HG03280 (cell line): ENCODE data around the gene RABEPK.
"Not testable (repeated sequence)": the region's sequence is repeated elsewhere in the genome, so short reads cannot be mapped to it uniquely, and the experiment has no call there.

Source experiments
- ATAC-seq: cut with Tn5 transposase; IDR thresholded peaks from one replicate; pipeline ENCODE4 v1.9.1; 2021; ENCODE audit warnings: mild to moderate bottlenecking, moderate library complexity; ENCODE audit not compliant: unreplicated experiment

Gene RABEPK, protein sequence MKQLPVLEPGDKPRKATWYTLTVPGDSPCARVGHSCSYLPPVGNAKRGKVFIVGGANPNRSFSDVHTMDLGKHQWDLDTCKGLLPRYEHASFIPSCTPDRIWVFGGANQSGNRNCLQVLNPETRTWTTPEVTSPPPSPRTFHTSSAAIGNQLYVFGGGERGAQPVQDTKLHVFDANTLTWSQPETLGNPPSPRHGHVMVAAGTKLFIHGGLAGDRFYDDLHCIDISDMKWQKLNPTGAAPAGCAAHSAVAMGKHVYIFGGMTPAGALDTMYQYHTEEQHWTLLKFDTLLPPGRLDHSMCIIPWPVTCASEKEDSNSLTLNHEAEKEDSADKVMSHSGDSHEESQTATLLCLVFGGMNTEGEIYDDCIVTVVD

DNA sequence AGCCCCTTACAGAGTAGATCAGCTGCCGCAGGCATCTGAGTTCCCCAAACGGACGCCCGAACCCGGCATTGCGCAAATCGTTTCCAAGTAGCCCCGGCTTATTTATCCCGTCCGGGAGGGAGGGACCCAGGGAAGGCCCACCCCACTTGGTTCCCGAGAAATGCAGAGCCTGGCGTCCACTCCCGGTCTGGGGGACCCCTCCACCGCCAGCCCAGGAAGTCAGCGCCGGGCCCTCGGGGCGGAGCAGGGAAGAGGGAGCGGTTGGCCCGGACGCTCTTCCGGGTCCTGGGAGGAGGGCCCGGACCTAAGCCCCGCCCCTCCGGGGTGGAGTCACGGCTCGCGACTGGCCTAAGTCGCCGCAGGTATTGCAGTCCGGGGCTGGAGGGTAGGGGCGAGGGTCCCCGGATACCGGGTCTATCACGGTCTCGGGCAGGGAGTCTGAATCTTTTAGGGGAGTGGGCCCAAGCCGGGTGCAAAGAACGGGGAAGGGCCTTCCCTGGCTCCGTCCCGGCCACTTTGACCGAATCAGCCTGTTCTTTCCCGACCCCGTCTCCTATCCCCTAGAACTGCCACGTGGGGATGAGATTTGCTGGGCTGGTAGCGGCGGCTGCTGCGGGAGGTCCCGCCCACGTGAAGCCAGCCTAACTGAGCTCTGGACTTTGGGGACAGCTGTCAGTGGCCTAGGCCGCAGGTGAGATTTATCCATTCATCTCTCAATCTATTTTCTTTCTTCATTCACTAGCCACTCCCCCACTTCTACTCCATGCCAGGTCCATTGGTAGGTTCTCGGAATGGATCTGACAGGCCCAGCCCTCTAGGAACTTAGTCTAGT lies at the start of gene RABEPK:
TSS of gene RABEPK (plus strand) at position 327 of the 832 bp plus-strand sequence. CDS start 2,472 bp downstream, outside the sequence.
- peak; percentile 99 for ATAC-seq

DNA sequence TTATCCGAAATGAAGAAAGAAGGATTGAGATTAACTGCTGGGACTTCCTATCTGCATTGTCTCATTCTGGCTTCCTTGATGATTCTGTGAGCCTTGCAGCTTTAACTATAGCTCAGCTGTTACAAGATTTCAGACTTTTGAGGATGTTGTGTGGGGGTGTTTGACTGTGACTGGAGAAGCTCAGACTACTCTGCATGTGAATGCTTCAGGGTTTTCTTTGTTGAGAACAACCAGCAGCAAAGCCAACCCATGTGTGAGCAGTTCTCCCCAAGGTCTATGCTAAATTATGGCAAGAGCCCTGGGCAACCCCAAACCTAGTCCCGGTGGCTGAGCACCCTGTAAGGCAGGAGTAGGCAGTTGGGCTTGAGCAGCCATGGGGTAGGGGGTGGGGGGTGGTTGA lies 48.6 kb upstream of the RABEPK start:
- ATAC-seq = no peak

DNA sequence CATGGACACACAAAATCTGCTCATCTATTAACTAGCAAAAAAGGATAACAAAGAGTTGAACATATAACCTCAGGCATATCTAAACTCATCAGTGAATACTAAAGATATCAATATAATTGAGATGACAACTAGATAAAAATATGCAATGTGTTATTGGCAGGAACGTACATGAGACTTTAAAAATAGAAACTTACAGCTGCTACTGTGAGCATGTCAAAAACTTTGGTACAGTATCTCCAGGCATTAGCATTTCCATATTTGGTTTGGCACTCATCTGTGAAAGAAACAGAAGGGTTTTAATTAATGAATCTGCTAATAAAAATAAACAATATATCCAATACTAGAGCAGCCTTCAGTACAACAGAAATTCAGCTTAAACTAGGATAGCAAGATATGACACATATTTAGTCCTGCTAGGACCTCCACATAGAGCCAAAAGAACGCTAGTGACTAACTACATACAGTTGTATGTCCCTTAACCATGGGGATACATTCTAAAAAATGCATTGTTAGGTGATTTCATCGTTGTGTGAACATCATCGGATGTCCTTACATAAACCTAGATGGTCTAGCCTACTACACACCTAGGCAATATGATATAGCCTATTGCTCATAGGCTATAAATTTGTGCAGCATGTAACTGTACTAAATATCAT lies 46.5 kb upstream of the RABEPK start:
- ATAC-seq = no peak

DNA sequence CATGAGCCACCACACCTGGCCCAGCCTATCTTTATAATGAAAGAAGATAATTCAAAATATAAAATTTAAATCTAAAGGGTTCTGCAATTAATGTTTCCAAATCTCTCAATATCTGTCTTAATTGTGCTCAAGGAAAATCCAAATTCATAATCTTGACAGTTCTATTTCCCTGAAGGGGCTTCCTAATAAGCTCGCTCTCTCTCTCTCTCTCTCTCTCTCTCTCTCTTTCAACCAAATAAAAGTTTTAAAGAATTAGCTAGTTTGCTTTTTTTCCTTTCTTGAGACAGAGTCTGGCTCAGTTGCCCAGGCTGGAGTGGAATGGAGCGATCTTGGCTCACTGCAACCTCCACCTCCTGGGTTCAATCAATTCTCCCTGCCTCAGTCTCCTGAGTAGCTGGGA lies 43.8 kb upstream of the RABEPK start:
- no peak for ATAC-seq

DNA sequence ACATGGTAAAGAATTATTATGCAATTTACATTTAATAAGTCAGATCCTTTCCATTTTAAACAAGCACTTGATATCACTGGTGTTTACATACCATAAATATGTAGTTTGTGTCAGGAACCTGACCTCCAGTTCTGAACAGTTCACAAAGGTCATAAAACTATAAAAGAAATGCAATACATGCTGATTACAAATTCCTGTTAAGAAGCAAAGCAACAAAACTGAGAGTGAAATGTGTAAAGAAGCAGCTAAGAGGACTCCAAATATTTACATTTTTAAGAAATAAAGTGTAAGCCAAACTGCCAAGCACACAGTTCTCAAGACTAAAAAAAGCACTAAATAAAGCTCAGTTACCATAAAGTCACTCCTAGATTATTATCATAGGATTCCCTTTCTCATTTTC lies 39.6 kb upstream of the RABEPK start:
- ATAC-seq = no peak

DNA sequence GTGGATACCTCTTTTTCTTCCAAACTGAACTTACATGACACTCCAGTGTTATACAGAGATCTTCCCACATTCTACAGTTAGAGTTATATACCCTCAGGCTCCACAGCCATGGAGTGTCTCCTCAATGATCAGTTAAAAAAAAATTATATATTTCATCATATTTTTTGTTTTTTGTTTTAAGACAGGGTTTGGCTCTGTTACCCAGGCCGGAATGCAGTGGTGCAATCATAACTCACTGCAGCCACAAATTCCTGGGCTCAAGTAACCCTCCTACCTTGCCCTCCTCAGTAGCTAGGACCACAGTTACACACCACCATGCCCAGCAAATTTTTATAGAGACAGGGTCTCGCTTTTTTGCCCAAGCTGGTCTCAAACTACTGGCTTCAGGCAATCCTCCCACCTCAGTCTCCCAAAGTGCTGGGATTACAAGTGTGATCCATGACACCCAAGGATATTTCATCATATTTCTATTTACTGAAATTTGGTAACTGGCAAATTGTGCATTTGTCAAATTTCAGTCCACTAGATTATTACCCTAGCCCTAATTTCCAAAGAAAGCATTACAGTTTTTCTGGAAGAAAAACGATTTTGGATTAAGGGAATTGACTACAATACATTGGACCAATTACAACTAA lies 38.9 kb upstream of the RABEPK start:
- ATAC-seq = no peak

DNA sequence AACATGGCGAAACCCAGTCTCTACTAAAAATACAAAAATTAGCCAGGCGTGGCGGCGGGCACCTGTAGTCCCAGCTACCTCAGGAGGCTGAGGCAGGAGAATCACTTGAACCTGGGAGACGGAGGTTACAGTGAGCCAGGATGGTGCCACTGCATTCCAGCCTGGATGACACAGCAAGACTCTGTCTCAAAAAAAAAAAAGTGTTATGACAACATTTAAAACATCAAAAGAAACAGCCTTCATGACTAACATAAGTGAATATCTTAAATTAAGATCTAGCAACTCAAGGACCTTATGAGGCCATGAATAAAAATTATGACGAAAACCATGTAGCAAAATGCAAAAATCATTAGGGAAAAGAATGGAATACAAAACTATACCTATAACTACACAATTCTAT lies 37.5 kb upstream of the RABEPK start:
- ATAC-seq = not testable (repeated sequence)

DNA sequence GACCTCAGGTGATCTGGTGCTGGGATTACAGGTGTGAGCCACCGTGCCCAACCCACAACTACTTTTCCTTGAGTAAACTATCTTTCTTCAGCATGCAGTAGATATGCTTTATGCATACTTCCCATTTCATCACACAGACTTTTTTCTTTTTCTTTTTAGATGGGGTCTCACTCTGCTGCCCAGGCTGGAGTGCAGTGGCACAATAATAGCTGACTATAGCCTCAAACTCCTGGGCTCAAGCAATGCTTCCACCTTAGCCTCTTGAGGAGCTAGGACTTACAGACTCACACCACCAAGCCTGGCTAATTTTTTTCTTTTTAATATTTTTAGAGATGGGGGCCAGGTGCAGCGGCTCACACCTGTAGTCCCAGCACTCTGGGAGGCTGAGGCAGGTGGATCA lies 33.6 kb upstream of the RABEPK start:
- no peak for ATAC-seq

DNA sequence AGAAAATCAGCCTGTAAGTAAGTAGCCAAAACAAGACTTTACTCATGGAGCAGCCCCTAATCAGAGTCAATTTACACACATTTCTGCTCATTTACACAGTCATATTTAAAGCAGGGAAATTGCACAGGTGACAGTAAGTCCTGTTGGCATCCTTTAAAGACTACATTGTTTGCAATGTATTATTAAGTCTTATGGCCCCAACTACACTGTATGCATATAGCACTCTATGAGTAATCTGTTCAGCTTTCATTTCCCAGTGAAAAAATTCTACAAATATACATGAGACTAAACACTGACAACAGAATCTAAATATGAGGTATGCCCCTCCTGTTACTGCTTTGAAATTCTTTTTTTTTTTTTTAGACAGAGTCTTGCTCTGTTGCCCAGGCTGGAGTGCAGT lies 30.4 kb upstream of the RABEPK start:
- no peak for ATAC-seq

DNA sequence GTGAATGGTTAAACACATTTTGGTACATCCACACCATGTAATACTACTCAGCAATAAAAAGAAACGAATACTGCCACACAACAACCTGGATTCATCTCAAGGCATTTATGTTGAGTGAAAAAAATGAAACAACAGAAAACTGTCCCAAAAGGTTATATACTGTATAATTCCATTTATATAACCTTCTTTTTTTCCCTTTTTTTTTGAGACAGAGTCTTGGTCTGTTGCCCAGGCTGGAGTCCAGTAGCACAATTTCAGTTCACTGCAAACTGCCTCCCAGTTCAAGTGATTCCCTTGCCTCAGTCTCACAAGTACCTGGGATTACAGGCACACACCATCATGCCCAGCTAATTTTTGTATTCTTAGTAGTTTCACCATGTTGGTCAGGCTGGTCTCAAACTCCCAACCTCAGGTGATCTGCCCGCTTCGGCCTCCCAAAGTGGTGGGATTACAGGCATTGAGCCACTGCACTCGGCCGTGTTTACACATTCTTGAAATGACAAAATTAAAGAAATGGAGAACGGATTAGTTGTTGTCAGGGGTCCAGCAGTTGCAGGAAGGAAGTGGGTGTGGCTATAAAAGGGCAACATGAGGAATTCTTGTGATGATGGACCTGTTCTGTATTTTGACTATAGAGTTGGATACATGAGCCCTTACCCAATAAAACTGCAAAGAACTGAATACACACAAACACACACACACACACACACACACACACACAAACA lies 28.1 kb upstream of the RABEPK start:
- no peak for ATAC-seq

DNA sequence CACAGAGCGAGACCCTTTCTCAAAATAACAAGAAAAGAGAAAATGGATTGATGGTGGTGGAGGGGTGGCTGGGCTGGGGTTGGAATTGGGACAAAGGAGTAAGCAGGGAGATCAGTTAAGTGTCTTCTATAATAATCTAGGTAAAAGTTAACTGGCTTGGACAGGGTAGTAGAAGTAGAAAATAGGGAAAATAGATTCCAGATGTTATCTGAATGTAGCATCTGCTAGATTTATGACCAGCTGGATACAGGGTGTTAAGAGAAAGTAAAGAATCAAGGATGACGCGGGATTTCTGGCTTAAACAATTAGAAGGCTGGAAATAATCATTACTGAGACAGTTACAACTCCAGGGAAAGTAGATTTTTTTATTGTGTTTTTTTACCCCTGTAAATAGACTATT lies 23.7 kb upstream of the RABEPK start:
- ATAC-seq = no peak

DNA sequence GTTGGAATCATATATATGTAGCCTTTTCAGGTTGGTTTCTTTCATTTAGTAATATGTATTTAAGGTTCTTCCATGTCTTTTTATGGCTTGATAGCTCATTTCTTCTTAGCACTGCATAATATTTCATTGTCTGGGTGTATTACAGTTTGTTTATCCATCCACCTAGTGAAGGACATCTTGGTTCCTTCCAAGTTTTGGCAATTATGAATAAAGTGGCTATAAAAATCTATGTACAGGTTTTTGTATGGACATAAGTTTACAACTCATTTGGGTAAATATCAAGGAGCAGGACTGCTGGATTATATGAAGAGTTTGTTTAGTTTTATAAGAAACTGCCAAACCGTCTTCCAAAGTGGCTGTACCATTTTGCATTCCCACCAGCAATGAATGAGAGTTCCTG lies 22.5 kb upstream of the RABEPK start:
- no peak for ATAC-seq

DNA sequence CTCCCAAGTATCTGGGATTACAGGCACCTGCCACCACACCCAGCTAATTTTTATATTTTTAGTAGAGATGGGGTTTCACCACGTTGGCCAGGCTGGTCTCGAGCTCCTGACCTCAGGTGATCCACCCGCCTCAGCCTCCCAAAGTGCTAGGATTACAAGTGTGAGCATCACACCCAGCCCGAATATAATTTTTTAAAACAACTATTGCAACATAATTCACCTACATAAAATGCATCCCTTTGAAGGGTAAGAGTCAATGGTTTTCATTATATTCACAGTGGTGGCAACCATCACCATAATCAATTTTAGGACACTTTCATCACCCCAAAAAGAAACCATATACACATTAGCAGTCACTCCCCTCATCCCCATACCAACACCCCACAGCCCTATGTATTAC lies 20.6 kb upstream of the RABEPK start:
- not testable (repeated sequence) for ATAC-seq

DNA sequence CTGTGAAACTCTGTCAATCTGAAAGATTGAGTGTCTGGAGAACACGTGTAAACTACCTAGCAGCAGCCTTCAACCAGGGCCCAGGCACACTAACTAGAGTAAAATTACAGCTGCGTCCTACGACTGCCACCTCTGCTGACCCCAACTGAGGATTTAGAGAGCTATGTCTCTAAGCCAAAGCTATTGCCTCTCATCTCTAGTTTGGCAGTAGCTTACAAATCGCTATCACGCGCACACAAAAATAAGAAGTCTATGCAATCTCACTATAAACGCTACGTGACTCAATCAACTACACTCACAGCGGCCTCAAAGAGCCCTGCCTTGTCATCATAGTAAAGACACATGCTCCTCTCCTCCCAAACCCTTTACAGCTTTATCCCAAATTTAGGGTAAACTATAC lies 19.5 kb upstream of the RABEPK start:
- no peak for ATAC-seq

DNA sequence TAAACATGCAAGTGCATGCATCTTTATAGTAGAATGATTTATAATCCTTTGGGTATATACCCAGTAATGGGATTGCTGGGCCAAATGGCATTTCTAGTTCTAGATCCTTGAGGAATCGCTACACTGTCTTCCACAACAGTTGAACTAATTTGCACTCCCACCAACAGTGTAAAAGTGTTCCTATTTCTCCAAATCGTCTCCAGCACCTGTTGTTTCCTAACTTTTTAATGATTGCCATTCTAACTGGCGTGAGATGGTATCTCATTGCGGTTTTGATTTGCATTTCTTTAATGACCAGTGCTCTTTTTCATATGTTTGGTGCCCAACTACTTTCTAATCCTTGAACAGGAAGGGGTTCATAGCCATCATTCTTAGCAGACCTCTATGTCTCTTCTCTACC lies 18.6 kb upstream of the RABEPK start:
- not testable (repeated sequence) for ATAC-seq

DNA sequence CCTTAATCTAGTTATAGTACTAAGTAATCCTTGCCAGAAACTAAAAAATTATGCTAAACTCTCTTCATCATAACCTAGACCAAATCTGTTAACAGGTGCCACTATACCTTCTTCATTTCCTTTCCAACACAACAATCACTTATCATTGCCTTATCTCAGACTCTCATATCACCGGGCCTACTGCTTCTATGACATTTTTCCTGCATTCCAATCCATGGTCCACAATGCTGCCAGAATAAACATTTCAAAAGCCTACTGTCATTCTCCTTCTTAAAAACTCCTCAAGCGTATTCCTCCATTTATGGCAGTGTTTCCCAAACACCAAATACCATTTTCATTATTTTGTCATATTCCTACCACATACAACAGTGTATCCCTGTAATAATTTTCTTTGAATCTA lies 17.3 kb upstream of the RABEPK start:
- no peak for ATAC-seq

DNA sequence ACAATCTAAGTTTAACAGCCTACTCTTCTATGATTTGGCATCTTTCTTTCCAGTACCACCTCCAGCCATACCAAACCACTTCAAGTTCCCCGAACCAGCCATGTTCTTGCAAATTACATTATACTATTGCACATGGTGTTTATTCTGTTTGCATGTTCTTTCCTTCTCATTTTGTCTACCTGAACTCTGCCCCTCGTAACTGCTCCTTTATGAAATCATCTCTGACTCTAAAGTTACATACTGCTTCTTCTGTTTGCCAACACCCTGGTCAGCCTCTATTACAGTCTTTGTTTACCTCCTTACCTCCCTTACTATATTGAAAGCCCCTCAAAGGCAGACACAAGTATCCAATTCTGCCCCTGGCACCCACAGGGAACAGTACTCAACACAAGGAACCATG lies 16.8 kb upstream of the RABEPK start:
- ATAC-seq = no peak

DNA sequence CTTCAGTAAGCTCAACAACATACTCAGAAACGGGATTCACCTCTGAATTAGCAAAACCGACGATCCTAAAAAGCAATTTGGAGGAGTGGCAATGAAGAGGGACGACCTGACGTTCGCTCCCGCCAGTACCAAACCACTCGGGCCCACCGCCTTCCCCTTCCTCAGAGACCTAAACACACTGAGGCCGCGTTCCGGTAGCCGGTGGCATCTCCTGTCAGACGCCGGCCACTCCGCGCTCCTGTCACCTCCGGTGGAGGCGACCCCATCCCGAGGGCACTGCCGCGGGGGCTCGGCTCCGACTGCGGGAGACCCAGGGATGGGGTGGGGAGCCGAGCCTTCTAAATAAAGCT lies 11.4 kb upstream of the RABEPK start:
- ATAC-seq = peak; percentile 12

DNA sequence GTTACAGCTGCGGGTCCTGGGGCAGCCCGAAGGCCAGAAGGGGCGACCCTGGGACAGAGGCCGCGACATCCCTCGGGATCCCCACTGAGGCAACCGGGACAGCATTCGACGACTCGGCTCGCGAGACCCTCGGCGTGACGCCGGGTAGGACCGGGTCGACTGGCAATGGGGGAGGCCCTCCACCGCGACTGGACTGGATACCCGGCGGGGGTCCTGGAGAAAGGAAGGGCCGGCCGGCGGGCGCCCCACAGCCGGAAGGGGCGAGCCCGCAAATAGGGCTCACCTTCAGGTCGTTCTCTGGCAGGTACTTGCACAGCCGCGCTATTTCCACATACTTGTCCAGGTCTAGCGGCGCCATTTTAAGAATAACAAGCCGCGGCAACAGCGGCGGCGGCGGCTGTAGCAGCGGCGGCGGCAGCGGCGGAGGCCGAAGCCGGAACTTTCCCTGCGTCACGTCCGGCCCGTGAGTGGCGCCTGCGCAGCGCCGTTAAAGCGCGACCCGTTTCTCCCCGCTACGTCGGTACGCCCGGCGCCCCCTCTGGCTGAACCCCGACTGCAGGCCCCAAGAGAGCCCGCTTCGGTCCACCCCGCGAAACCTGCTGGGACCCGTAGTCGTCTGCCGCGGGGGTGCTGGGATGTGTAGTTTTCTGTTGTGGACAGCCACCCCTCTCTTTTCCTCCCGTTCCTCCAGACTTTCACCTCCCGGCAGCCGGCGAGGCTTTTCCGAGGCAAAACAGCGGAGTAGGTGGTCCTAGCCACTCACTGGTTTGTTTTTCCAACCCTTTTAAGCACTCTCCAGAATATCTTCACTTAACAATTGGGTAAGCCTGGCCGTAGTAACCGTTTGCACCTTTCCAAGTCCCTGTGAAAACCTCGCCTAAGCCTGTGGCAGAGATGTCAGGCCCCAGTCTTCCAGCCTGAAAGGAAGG lies 10.7 kb upstream of the RABEPK start, which contains the start of gene PPP6C:
TSS of gene PPP6C (minus strand) at position 443 of the 929 bp plus-strand sequence. CDS start at position 358, 85 bp downstream.
- ATAC-seq = peak; percentile 99
